ENCODE measurements around the gene TRIO.
A peak's percentile ranks its signal among the peaks of the same experiment; 100 is the strongest.

Gene TRIO

DNA sequence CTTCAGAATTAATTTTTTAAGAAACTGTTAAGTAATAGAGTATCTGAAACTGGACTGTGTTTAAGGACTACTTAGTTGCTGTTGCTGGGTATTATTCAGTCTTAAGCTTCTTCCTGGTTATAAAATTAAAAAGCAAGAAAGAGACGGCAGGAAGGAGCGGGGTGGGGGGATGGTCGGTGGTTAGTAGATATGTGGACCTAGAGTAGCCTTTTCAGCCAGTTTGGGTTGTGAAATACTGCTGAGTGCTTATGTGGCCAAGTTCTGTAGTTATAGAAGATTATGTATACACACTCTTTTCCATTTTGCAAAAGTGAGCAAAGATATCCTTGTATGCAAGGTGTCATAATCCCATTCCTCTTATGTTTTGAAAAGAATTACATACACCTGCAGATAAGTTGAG is 28.5 kb downstream of the TRIO start:
- peaks cover 72% of the 10 kb centered on the region for H3K4me1 ChIP-seq (ENCODE audit: control insufficient read depth, insufficient read depth, low read length)
- ChIA-PET POLR2A (no interaction called here), CTCF (interaction anchor here (0.5 kb wide), 3 partner anchors 8 to 23 kb away, joined by 3 to 4 read pairs (median 3); no protein-coding TSS in a partner anchor)
- H3K36me3 ChIP-seq (ENCODE audit: control insufficient read depth in 2 of 2, insufficient read depth in 1 of 2, low read length in 2 of 2): no peaks in the 10 kb centered on the region
- TF ChIP-seq BCL6B (tag by site-specific recombination; IDR thresholded peaks at IDR 0.05): no peak
- TF ChIP-seq SCRT1 (tag by site-specific recombination; IDR thresholded peaks at IDR 0.05; ENCODE audit: borderline replicate concordance): no peak
- TF ChIP-seq IKZF3 (tag by site-specific recombination; IDR thresholded peaks at IDR 0.05): no peak
- TF ChIP-seq REPIN1 (tag by site-specific recombination; IDR thresholded peaks at IDR 0.05; ENCODE audit: low read depth): no peak
- TF ChIP-seq ZNF19 (tag by site-specific recombination; IDR thresholded peaks at IDR 0.05; ENCODE audit: low read depth): no peak
- no peak for TF ChIP-seq ZNF621 (tag by site-specific recombination; IDR thresholded peaks at IDR 0.05)
- no peak for TF ChIP-seq ZNF112 (tag by site-specific recombination; IDR thresholded peaks at IDR 0.05)
- TF ChIP-seq PATZ1 (tag by site-specific recombination; IDR thresholded peaks at IDR 0.05): no peak
- TF ChIP-seq ZNF473 (tag by site-specific recombination; IDR thresholded peaks at IDR 0.05): no peak
- TF ChIP-seq ZNF560 (tag by site-specific recombination; IDR thresholded peaks at IDR 0.05; ENCODE audit: borderline replicate concordance): no peak
- TF ChIP-seq, protein P1, sequence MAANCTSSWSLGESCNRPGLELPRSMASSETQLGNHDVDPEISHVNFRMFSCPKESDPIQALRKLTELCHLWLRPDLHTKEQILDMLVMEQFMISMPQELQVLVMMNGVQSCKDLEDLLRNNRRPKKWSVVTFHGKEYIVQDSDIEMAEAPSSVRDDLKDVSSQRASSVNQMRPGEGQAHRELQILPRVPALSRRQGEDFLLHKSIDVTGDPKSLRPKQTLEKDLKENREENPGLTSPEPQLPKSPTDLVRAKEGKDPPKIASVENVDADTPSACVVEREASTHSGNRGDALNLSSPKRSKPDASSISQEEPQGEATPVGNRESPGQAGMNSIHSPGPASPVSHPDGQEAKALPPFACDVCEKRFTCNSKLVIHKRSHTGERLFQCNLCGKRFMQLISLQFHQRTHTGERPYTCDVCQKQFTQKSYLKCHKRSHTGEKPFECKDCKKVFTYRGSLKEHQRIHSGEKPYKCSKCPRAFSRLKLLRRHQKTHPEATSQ (tag by site-specific recombination; IDR thresholded peaks at IDR 0.05): no peak
- TF ChIP-seq, protein P2, sequence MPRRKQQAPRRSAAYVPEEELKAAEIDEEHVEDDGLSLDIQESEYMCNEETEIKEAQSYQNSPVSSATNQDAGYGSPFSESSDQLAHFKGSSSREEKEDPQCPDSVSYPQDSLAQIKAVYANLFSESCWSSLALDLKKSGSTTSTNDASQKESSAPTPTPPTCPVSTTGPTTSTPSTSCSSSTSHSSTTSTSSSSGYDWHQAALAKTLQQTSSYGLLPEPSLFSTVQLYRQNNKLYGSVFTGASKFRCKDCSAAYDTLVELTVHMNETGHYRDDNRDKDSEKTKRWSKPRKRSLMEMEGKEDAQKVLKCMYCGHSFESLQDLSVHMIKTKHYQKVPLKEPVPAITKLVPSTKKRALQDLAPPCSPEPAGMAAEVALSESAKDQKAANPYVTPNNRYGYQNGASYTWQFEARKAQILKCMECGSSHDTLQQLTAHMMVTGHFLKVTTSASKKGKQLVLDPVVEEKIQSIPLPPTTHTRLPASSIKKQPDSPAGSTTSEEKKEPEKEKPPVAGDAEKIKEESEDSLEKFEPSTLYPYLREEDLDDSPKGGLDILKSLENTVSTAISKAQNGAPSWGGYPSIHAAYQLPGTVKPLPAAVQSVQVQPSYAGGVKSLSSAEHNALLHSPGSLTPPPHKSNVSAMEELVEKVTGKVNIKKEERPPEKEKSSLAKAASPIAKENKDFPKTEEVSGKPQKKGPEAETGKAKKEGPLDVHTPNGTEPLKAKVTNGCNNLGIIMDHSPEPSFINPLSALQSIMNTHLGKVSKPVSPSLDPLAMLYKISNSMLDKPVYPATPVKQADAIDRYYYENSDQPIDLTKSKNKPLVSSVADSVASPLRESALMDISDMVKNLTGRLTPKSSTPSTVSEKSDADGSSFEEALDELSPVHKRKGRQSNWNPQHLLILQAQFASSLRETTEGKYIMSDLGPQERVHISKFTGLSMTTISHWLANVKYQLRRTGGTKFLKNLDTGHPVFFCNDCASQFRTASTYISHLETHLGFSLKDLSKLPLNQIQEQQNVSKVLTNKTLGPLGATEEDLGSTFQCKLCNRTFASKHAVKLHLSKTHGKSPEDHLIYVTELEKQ (tag by site-specific recombination; IDR thresholded peaks at IDR 0.05; ENCODE audit: borderline replicate concordance): no peak
- no peak for TF ChIP-seq ZNF391 (tag by site-specific recombination; IDR thresholded peaks at IDR 0.05; ENCODE audit: borderline replicate concordance, low read depth)
- no peak overlapping the region for H3K4me3 ChIP-seq (ENCODE audit: low read depth, low read length)
- H3K9me3 ChIP-seq (ENCODE audit: control insufficient read depth, insufficient read depth, low read depth, low read length): no peaks in the 10 kb centered on the region
- no peak overlapping the region for H3K27ac ChIP-seq (ENCODE audit: extremely low read depth, low read depth, low read length)

- Histone ChIP-seq H3K4me3 (ENCODE audit: low read depth, low read length) (no peak overlapping the region), H3K36me3 (ENCODE audit: control insufficient read depth in 2 of 2, insufficient read depth in 1 of 2, low read length in 2 of 2) (no peaks in the 10 kb centered on the region), H3K27ac (ENCODE audit: extremely low read depth, low read depth, low read length) (no peak overlapping the region), H3K9me3 (ENCODE audit: control insufficient read depth, insufficient read depth, low read depth, low read length) (no peaks in the 10 kb centered on the region), H3K4me1 (ENCODE audit: control insufficient read depth, insufficient read depth, low read length) (peaks cover 68% of the 10 kb centered on the region)
- ChIA-PET CTCF (interaction anchor here (0.5 to 1.3 kb wide), 4 partner anchors 7 to 98 kb away, joined by 3 read pairs; no protein-coding TSS in a partner anchor), POLR2A (no interaction called here)
- TF ChIP-seq ZSCAN16 (tag by site-specific recombination; IDR thresholded peaks at IDR 0.05) (no peak), ZNF621 (tag by site-specific recombination; IDR thresholded peaks at IDR 0.05) (no peak), IKZF3 (tag by site-specific recombination; IDR thresholded peaks at IDR 0.05) (0 out of 2 replicates have a peak, but pooled peaks have one; percentile 34), ZNF221 (tag by site-specific recombination; IDR thresholded peaks at IDR 0.05; ENCODE audit: borderline replicate concordance) (0 out of 2 replicates have a peak, but pooled peaks have one; percentile 11), ZNF132 (tag by site-specific recombination; IDR thresholded peaks at IDR 0.05; ENCODE audit: borderline replicate concordance) (no peak), ZNF335 (tag by site-specific recombination; conservative IDR thresholded peaks at IDR 0.05) (no peak), ZNF26 (tag by site-specific recombination; IDR thresholded peaks at IDR 0.05) (no peak), ZNF146 (tag by site-specific recombination; IDR thresholded peaks at IDR 0.05) (no peak), ZNF214 (tag by site-specific recombination; IDR thresholded peaks at IDR 0.05; ENCODE audit: borderline replicate concordance) (no peak), GLIS1 (tag by site-specific recombination; IDR thresholded peaks at IDR 0.05) (no peak), ZNF350 (tag by site-specific recombination; IDR thresholded peaks at IDR 0.05) (no peak), KLF10 (tag by site-specific recombination; IDR thresholded peaks at IDR 0.05) (no peak), ZNF600 (tag by site-specific recombination; IDR thresholded peaks at IDR 0.05) (peak; percentile 84), SETDB1 (IDR thresholded peaks at IDR 0.05; ENCODE audit: insufficient read length, low read length) (no peak)
Measured at GRCh38 chr5:14172149-14172795, 29.1 kb downstream of the TRIO start.
